Measurements from ENCODE around the gene HP1BP3.

Gene HP1BP3

DNA sequence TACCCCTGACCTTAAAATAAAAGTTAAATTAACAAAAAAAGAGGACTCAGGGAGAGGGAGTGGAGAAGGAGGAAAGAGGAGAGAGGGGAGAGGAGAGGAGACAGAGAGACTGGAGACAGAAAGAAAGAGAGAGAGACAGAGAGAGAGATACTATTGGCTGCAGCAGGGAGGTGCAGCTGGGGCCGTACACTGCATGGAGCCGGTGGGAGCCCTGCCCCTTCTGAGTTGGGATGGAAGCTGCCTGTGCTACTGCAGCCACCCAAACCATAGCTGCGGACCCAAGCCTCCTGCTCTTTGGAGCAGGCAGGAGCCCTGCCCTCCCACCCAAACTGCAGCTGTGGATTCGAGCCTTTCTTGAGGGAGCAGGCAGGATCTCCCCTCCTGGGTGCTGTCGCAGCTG is 32.7 kb upstream of the HP1BP3 start:
- Histone ChIP-seq H2AFZ (ENCODE audit: low read depth) (no peak overlapping the region), H3K27ac (no peak overlapping the region), H3K4me2 (no peak overlapping the region), H3K9ac (no peak overlapping the region), H3K79me2 (ENCODE audit: insufficient read depth, low read depth) (no peaks in the 10 kb centered on the region), H4K20me1 (ENCODE audit: insufficient read depth) (no peaks in the 10 kb centered on the region), H3K36me3 (ENCODE audit: insufficient read depth) (no peaks in the 10 kb centered on the region), H3K4me3 (IDR thresholded peaks at IDR 0.05; ENCODE audit: insufficient read depth, low read depth, low read length) (no peak overlapping the region), H3K27me3 (ENCODE audit: insufficient read depth, low read depth) (no peaks in the 10 kb centered on the region), H3K4me1 (ENCODE audit: low read depth, poor library complexity, severe bottlenecking) (no peaks in the 10 kb centered on the region)
- TF ChIP-seq, protein P1, sequence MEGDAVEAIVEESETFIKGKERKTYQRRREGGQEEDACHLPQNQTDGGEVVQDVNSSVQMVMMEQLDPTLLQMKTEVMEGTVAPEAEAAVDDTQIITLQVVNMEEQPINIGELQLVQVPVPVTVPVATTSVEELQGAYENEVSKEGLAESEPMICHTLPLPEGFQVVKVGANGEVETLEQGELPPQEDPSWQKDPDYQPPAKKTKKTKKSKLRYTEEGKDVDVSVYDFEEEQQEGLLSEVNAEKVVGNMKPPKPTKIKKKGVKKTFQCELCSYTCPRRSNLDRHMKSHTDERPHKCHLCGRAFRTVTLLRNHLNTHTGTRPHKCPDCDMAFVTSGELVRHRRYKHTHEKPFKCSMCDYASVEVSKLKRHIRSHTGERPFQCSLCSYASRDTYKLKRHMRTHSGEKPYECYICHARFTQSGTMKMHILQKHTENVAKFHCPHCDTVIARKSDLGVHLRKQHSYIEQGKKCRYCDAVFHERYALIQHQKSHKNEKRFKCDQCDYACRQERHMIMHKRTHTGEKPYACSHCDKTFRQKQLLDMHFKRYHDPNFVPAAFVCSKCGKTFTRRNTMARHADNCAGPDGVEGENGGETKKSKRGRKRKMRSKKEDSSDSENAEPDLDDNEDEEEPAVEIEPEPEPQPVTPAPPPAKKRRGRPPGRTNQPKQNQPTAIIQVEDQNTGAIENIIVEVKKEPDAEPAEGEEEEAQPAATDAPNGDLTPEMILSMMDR (conservative IDR thresholded peaks at IDR 0.05; ENCODE audit: low read depth, low read length): no peak

DNA sequence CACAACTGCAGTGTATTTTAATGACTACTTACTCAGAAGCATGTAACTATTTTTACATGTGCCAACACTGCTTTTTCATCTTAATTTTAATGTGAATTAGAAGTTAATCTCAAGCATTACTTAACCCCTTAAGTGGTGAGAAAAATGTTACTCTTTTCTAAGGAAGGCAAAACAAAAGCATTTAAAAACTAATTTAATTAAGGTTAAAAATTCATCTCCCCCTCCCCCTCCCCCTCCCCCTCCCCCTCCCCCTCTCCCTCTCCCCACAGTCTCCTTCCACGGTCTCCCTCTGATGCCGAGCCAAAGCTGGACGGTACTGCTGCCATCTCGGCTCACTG is 27.4 kb upstream of the HP1BP3 start:
- Histone ChIP-seq H3K27me3 (ENCODE audit: insufficient read depth, low read depth) (no peaks in the 10 kb centered on the region), H4K20me1 (ENCODE audit: insufficient read depth) (no peaks in the 10 kb centered on the region), H3K79me2 (ENCODE audit: insufficient read depth, low read depth) (no peaks in the 10 kb centered on the region), H3K27ac (no peak overlapping the region), H3K36me3 (ENCODE audit: insufficient read depth) (no peaks in the 10 kb centered on the region), H2AFZ (ENCODE audit: low read depth) (no peak overlapping the region), H3K4me3 (IDR thresholded peaks at IDR 0.05; ENCODE audit: insufficient read depth, low read depth, low read length) (no peak overlapping the region), H3K4me2 (no peak overlapping the region), H3K9ac (no peak overlapping the region), H3K4me1 (ENCODE audit: low read depth, poor library complexity, severe bottlenecking) (no peaks in the 10 kb centered on the region)
- TF ChIP-seq, protein P1 (conservative IDR thresholded peaks at IDR 0.05; ENCODE audit: low read depth, low read length): no peak

DNA sequence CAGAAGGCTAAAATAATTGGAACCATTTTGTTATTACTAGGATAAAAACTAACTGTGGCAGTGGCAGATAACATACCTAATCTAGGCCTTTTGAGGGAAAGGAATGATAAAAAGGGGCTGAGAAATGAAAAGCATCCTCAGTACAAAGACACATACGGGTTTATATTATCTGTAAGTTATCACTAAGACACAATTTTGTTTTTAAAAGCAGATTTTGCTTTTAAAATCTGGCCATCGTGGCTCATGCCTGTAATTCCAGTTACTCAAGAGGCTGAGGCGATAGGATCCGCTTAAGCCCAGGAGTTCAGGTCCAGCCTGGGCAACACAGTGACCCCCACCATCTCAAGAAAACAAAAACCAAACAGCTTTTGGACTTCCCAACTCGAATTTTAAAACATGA is 24.8 kb upstream of the HP1BP3 start:
- Histone ChIP-seq H3K4me2 (no peak overlapping the region), H3K36me3 (ENCODE audit: insufficient read depth) (no peaks in the 10 kb centered on the region), H3K27me3 (ENCODE audit: insufficient read depth, low read depth) (no peaks in the 10 kb centered on the region), H3K4me3 (IDR thresholded peaks at IDR 0.05; ENCODE audit: insufficient read depth, low read depth, low read length) (no peak overlapping the region), H4K20me1 (ENCODE audit: insufficient read depth) (no peaks in the 10 kb centered on the region), H3K4me1 (ENCODE audit: low read depth, poor library complexity, severe bottlenecking) (no peaks in the 10 kb centered on the region), H3K9ac (no peak overlapping the region), H3K27ac (no peak overlapping the region), H3K79me2 (ENCODE audit: insufficient read depth, low read depth) (no peaks in the 10 kb centered on the region), H2AFZ (ENCODE audit: low read depth) (no peak overlapping the region)
- TF ChIP-seq, protein P1 (conservative IDR thresholded peaks at IDR 0.05; ENCODE audit: low read depth, low read length): no peak

DNA sequence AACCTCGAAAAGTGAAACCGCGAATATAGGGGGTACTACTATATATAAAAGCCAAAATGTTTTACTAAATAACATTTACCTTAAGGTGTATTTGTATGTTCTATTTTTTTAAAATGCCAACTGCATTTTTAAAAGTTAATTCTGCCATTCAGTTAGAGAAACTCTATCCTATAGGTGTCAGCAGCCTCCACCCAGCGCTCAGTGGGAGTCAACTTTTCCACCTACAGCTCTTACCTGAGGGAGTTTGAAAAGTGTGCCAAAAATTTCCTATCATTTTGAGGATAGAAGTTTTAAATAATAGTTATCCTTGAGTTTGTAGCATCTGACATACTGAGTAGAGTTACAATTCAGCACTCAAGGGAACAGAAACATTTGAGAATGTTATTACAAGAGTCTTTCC is 6.1 kb upstream of the HP1BP3 start:
- H3K27me3 ChIP-seq (ENCODE audit: insufficient read depth, low read depth): no peaks in the 10 kb centered on the region
- H3K79me2 ChIP-seq (ENCODE audit: insufficient read depth, low read depth): no peaks in the 10 kb centered on the region
- H4K20me1 ChIP-seq (ENCODE audit: insufficient read depth): no peaks in the 10 kb centered on the region
- H3K9ac ChIP-seq: no peak overlapping the region
- no peak overlapping the region for H2AFZ ChIP-seq (ENCODE audit: low read depth)
- no peaks in the 10 kb centered on the region for H3K36me3 ChIP-seq (ENCODE audit: insufficient read depth)
- H3K4me2 ChIP-seq: no peak overlapping the region
- H3K27ac ChIP-seq: no peak overlapping the region
- H3K4me1 ChIP-seq (ENCODE audit: low read depth, poor library complexity, severe bottlenecking): peaks cover 6% of the 10 kb centered on the region
- TF ChIP-seq, protein P1 (conservative IDR thresholded peaks at IDR 0.05; ENCODE audit: low read depth, low read length): no peak
- no peak overlapping the region for H3K4me3 ChIP-seq (IDR thresholded peaks at IDR 0.05; ENCODE audit: insufficient read depth, low read depth, low read length)

DNA sequence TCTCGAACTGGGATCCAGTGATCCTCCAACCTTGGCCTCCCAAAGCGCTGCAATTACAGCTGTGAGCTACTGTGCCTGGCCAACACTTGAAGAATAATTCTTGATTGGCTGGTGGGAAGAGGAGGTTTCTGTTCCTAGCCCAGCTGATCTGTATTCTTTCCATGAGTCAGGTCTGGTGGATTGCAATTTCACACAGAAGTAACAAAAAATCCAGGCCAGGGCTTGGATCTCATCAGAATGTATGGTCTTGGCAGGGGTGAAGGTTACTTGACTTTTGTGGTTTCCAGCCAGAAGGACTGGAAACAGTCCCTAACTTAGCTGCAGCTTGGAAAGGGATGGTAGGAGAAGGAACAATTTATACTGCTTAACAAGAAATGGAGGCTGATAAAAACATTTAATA is 5.1 kb upstream of the HP1BP3 start:
- no peak overlapping the region for H3K27ac ChIP-seq
- H3K4me2 ChIP-seq: no peak overlapping the region
- no peaks in the 10 kb centered on the region for H3K27me3 ChIP-seq (ENCODE audit: insufficient read depth, low read depth)
- H3K4me3 ChIP-seq (IDR thresholded peaks at IDR 0.05; ENCODE audit: insufficient read depth, low read depth, low read length): no peak overlapping the region
- peaks cover 9% of the 10 kb centered on the region for H3K4me1 ChIP-seq (ENCODE audit: low read depth, poor library complexity, severe bottlenecking)
- no peak overlapping the region for H3K9ac ChIP-seq
- no peaks in the 10 kb centered on the region for H3K79me2 ChIP-seq (ENCODE audit: insufficient read depth, low read depth)
- TF ChIP-seq, protein P1 (conservative IDR thresholded peaks at IDR 0.05; ENCODE audit: low read depth, low read length): no peak
- no peaks in the 10 kb centered on the region for H3K36me3 ChIP-seq (ENCODE audit: insufficient read depth)
- no peak overlapping the region for H2AFZ ChIP-seq (ENCODE audit: low read depth)
- no peaks in the 10 kb centered on the region for H4K20me1 ChIP-seq (ENCODE audit: insufficient read depth)

All from KMS-11 (cell line).